Spleen (tissue), 11 donors: Measurements from ENCODE around the gene HERPUD2. TPM values are rescaled to one million over a fixed set of nuclear protein-coding genes. Genes with fewer than 3 reads are reported as not detected.

Experiments used
- DNase-seq: peaks from one replicate; pipeline ENCODE4 v3.0.0-alpha.2; 2020
- H3K27ac ChIP-seq, 8 donors: fragments of 200-600 bp; sonication (generic) in 7 of 8; 1 replicate in 4 of 8; 2 replicates in 4 of 8; pipeline versions ENCODE4 v1.5.0 to v1.8.0; 2016 to 2021; ENCODE audit warnings: inconsistent platforms in 4 of 8, mild to moderate bottlenecking in 4 of 8, moderate library complexity in 1 of 8
- H3K27me3 ChIP-seq, 7 donors: fragments of 200-600 bp; sonication (generic) in 6 of 7; replicated peaks in 1 of 7; 1 replicate in 4 of 7; 2 replicates in 3 of 7; pipeline versions ENCODE4 v1.5.0 to v1.8.0; 2016 to 2021; ENCODE audit warnings: inconsistent platforms in 3 of 7, mild to moderate bottlenecking in 1 of 7
- H3K36me3 ChIP-seq, 6 donors: fragments of 200-600 bp; sonication (generic) in 5 of 6; 1 replicate in 4 of 6; 2 replicates in 2 of 6; pipeline versions ENCODE4 v1.5.0 to v1.8.0; 2016 to 2021; ENCODE audit warnings: inconsistent platforms in 2 of 6
- H3K4me1 ChIP-seq, 6 donors: fragments of 200-600 bp; sonication (generic) in 5 of 6; 1 replicate in 3 of 6; 2 replicates in 3 of 6; pipeline versions ENCODE4 v1.5.0 to v1.8.0; 2016 to 2021; ENCODE audit warnings: inconsistent platforms in 3 of 6
- H3K4me3 ChIP-seq, 8 donors: fragments of 200-600 bp; sonication (generic) in 7 of 8; 1 replicate in 4 of 8; 2 replicates in 4 of 8; pipeline versions ENCODE4 v1.5.0 to v1.8.0; 2016 to 2021; ENCODE audit warnings: inconsistent platforms in 4 of 8, mild to moderate bottlenecking in 4 of 8, moderate library complexity in 2 of 8
- H3K9me3 ChIP-seq, 8 donors: fragments of 200-600 bp; sonication (generic) in 7 of 8; 1 replicate in 4 of 8; 2 replicates in 4 of 8; pipeline versions ENCODE4 v1.5.0 to v1.8.0; 2016 to 2021; ENCODE audit warnings: inconsistent platforms in 4 of 8
- POLR2A ChIP-seq, 3 donors: fragments of 450-650 bp; IDR thresholded peaks; one replicate each; pipeline ENCODE4 v1.5.1; 2017; ENCODE audit warnings: antibody characterized with exemption in 3 of 3, mild to moderate bottlenecking in 1 of 3
- POLR2AphosphoS5 ChIP-seq, 3 donors: sonication (generic); formaldehyde crosslinking; IDR thresholded peaks; one replicate each; pipeline ENCODE4 v1.5.1; 2017; ENCODE audit warnings: antibody characterized with exemption in 3 of 3
- WGBS, 5 donors: extraction: QIAGEN DNeasy Blood & Tissue Kit in 3 of 5; methylation state at CpG; one replicate each; pipeline versions ENCODE4 v1.1.5 to v1.1.7; 2013 to 2018; 5-methylcytosine and 5-hydroxymethylcytosine counted together
- intact Hi-C: fragments of 100-400 bp; cut with DNase I; formaldehyde crosslinking; loops from one replicate; pipeline ENCODE4 v1.15.0; 2023; ENCODE audit warnings: low total_unique reads
- polyA plus RNA-seq, 3 donors: library from polyadenylated mRNA; stranded (reverse); fragments of 200-250 nt; gene quantifications; one replicate each; pipeline ENCODE4 v1.2.1, GENCODE V29; 2013
- total RNA-seq, 7 donors: library from RNA; depleted of rRNA in 3 of 7; stranded (reverse); fragments of >200 nt in 3 of 7; fragmentation: NEBNext Ultra II Directional in 4 of 7; extraction: Animal tissue kit (Norgen Biotek cat#: 25700) in 4 of 7; gene quantifications; one replicate each; pipeline versions ENCODE4 v1.1.0 to v1.2.1, GENCODE V29; 2016 to 2021
- TF ChIP-seq, protein P1 (sequence below), 11 experiments: fragments of 200-600 bp in 7 of 11; fragments of 450-650 bp in 4 of 11; sonication (generic) in 4 of 11; IDR thresholded peaks in 8 of 11; conservative IDR thresholded peaks in 3 of 11; 1 replicate in 7 of 11; 2 replicates in 4 of 11; pipeline versions ENCODE4 v1.4.0 to v1.8.0; 2016 to 2021; ENCODE audit warnings: antibody characterized with exemption in 11 of 11, inconsistent platforms in 4 of 11, mild to moderate bottlenecking in 1 of 11
- donor health status: healthy with polysubstance abuse.
- donor health status: DM: no; HTN: no; CAD: no; lungs with moderate emphysema.
- donor health status: DM: no; HTN: no; CAD: no.
- donor health status: Bipolar disorder and iron deficiency.
- donor health status: healthy.
- donor health status: DM: no; HTN: no; CAD: no.
- donor health status: DM: yes; HTN: yes; CAD: no.

Gene HERPUD2
- total and polyA plus RNA-seq, 10 donors: 11.1 to 46.6 (median 31.7) TPM

DNA sequence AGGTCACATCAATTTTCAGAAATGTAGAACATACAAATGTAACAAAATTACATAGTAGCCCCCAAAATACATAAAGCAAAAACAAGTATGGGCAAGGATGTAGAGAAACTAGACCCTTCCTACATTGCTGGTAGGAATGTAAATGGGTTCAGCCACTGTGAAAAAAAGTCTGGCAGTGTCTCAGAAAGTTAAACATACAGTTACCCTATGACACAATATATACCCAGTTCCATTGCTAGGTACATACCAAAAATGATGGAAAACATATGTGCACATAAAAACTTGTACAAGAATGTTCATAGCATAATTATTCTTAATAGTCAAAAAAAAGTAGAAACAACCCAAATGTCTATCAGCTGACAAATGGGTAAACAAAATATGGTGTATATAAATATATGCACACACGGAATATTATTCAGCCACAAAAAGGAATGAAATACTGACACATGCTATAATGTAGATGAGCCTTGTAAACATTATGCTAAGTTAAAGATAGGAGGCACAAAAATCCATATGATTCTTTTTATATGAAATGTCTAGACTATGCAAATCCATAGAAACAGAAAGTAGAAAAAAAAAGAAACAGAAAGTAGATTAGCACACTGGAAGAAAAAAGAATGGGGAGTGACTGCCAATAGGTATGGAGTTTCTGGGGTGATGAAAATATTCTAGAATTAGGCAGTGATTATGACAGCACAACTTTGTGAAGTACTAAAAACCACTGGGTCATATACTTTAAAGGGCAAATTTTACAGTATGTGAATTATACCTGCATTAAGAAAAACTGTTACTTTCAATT lies 13.5 kb downstream of the HERPUD2 start:
- Histone ChIP-seq H3K27ac (no peak overlapping the region), H3K4me1 (peaks cover 0 to 59% (median 34%) of the 10 kb centered on the region in 6 donors), H3K27me3 (no peaks in the 10 kb centered on the region), H3K9me3 (no peaks in the 10 kb centered on the region), H3K4me3 (no peak overlapping the region), H3K36me3 (peaks cover 0 to 23% (median 8%) of the 10 kb centered on the region in 6 donors)
- TF ChIP-seq, protein P1, sequence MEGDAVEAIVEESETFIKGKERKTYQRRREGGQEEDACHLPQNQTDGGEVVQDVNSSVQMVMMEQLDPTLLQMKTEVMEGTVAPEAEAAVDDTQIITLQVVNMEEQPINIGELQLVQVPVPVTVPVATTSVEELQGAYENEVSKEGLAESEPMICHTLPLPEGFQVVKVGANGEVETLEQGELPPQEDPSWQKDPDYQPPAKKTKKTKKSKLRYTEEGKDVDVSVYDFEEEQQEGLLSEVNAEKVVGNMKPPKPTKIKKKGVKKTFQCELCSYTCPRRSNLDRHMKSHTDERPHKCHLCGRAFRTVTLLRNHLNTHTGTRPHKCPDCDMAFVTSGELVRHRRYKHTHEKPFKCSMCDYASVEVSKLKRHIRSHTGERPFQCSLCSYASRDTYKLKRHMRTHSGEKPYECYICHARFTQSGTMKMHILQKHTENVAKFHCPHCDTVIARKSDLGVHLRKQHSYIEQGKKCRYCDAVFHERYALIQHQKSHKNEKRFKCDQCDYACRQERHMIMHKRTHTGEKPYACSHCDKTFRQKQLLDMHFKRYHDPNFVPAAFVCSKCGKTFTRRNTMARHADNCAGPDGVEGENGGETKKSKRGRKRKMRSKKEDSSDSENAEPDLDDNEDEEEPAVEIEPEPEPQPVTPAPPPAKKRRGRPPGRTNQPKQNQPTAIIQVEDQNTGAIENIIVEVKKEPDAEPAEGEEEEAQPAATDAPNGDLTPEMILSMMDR (IDR thresholded peaks at IDR 0.05 in 8 of 11, conservative IDR thresholded peaks at IDR 0.05 in 3 of 11): no peak
- intact Hi-C loops: no loop called here
- DNase-seq: no peak
- WGBS, 5 donors: 84 to 100% (median 93%) methylated on average over 1 of the region's 1 CpG

DNA sequence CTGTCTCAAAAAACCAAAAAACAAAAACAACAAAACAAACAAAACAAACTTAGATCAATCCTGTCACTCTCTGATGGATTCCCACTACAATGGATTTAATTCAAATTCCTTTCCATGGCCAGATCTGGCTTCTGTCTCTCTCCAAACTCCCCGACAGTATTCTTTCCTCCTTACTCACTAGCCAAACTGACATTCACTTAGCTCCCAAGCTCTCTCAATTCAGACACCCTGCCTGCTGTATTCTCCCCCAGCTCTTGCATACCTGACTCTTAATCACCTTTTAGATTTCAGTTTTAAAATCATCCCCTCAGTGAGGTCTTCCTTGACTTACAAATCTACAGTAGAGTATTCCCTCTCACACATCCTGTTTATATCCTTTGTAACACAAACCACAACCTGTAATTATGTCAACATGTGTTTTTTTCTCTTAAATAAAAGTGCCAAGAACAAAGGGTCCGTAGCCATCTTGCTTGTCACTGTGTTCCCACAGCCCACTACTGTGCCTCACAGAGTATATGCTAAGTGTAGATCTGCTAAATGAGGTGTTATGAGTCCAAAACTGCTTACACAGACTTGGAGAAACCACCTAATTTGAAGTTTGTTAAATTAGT lies 14.4 kb downstream of the HERPUD2 start:
- no peak overlapping the region for H3K27ac ChIP-seq
- DNase-seq: no peak
- TF ChIP-seq POLR2AphosphoS5 (IDR thresholded peaks at IDR 0.05) (no peak), POLR2A (IDR thresholded peaks at IDR 0.05) (no peak)
- TF ChIP-seq, protein P1 (IDR thresholded peaks at IDR 0.05 in 8 of 11, conservative IDR thresholded peaks at IDR 0.05 in 3 of 11): no peak
- H3K9me3 ChIP-seq: no peaks in the 10 kb centered on the region
- WGBS, 5 donors: 81 to 92% (median 87%) methylated on average over 2 of the region's 2 CpGs
- peaks cover 0 to 18% (median 7%) of the 10 kb centered on the region in 6 donors for H3K36me3 ChIP-seq
- H3K4me1 ChIP-seq: peaks cover 0 to 68% (median 39%) of the 10 kb centered on the region in 6 donors
- H3K4me3 ChIP-seq: no peak overlapping the region
- intact Hi-C loops: no loop called here
- H3K27me3 ChIP-seq: no peaks in the 10 kb centered on the region

DNA sequence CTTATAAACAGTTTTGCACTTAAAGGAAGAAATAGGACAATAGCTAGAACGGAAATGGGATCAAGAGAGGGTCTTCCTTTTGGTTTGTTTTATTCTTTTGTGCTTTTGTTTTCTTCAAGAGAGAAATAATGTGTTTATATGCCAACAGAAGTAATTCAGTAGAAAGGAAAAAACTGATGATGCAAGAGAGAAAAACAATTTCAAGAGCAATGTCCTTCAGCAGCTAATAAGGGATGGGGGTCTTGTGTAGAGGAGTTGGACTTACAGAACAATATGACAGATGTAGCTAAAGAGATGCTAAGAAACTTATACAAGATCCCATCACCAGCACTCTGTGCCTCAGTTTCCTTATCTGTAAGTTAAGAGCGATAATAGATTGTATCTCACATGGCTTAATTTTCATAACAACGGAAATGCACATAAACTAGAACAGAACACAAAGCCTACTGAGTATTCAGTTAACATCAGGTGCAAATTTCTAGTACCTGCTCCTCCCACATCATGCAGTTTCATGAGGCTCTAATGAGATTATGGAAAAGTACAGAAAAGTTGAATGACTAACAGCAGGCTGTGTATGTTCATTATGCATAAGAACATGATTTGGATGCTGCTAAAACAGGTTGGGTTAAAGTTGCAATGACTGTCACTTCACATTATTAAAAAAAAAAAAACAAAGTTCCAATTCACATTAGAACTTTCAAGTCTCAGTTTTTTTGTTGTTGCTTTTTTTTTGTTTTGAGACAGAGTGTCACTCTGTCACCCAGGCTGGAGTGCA lies 17.2 kb downstream of the HERPUD2 start:
- H3K9me3 ChIP-seq: no peaks in the 10 kb centered on the region
- intact Hi-C loops: no loop called here
- peaks cover 0 to 68% (median 42%) of the 10 kb centered on the region in 6 donors for H3K4me1 ChIP-seq
- no peak overlapping the region for H3K4me3 ChIP-seq
- H3K27ac ChIP-seq: no peak overlapping the region
- TF ChIP-seq, protein P1 (IDR thresholded peaks at IDR 0.05 in 8 of 11, conservative IDR thresholded peaks at IDR 0.05 in 3 of 11): no peak
- TF ChIP-seq POLR2A (IDR thresholded peaks at IDR 0.05): no peak
- TF ChIP-seq POLR2AphosphoS5 (IDR thresholded peaks at IDR 0.05): no peak
- WGBS, 5 donors: 71 to 91% (median 88%) methylated on average over 3 of the region's 3 CpGs
- DNase-seq: no peak
- no peaks in the 10 kb centered on the region for H3K27me3 ChIP-seq
- H3K36me3 ChIP-seq: peaks cover 0 to 5% (median 0%) of the 10 kb centered on the region in 6 donors
